Activated CD4-positive, alpha-beta T cell treated with anti-CD3 and anti-CD28 coated beads, Interleukin-10, Interleukin-2, amounts not matched to agents 100 ng/mL and 50 ng/mL, durations not matched to agents 16 hours and 8 hours (primary cell): ENCODE data around the gene AGAP3.

Experiments used
- DNase-seq: peaks from one replicate; pipeline ENCODE4 v3.0.0-alpha.2; 2020

Gene AGAP3

GRCh38 chr7:151074817-151075661 lies 11.2 kb upstream of the AGAP3 start:
- no peak for DNase-seq

- no peak for DNase-seq
Measured at GRCh38 chr7:151075662-151075971, 10.7 kb upstream of the AGAP3 start.

DNA sequence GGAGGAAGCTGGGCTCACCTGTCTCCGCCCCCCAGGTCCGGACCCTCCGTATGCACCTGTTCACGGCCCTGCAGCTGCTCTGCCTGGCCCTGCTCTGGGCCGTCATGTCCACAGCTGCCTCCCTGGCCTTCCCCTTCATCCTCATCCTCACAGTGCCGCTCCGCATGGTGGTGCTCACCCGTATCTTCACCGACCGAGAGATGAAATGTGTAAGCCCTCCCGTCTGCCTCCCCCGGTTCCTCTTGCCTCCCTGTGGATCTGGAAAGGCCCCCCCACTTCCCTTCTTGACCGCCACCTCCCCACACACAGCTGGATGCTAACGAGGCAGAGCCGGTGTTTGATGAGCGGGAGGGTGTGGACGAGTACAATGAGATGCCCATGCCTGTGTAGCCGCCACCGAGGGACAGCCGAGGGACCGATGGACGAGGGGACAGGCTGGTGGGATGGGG lies 10.3 kb upstream of the AGAP3 start:
- DNase-seq, result no peak

GRCh38 chr7:151076863-151077704 lies 9.2 kb upstream of the AGAP3 start:
- DNase-seq, result no peak

DNA sequence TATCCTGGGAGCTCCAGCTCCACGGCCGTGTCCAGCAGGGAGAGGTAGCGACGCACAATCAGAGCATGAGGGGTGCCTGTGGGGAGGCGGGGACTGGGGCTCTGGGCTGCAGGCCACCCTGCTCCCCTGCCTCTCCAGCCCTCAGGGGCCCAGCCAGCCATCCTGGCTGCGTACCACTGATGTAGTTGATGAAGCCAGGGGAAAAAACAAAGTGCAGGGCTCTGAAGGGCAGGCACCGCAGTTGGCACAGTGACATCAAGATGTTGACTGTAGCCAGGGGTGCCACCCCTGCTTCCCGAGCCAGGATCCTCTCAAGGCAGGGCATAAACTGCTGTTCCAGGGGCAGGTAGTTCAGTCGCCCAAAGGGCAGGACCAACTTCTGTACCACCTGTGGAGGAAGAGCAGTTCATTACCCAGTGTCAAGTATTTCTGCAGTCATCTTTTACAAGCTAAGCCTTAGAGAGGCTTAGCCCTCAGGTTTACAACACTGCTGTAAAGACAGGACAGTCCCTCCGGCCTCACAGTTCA lies 8.5 kb upstream of the AGAP3 start:
- no peak for DNase-seq

GRCh38 chr7:151078233-151079040 lies 7.8 kb upstream of the AGAP3 start:
- no peak for DNase-seq

DNA sequence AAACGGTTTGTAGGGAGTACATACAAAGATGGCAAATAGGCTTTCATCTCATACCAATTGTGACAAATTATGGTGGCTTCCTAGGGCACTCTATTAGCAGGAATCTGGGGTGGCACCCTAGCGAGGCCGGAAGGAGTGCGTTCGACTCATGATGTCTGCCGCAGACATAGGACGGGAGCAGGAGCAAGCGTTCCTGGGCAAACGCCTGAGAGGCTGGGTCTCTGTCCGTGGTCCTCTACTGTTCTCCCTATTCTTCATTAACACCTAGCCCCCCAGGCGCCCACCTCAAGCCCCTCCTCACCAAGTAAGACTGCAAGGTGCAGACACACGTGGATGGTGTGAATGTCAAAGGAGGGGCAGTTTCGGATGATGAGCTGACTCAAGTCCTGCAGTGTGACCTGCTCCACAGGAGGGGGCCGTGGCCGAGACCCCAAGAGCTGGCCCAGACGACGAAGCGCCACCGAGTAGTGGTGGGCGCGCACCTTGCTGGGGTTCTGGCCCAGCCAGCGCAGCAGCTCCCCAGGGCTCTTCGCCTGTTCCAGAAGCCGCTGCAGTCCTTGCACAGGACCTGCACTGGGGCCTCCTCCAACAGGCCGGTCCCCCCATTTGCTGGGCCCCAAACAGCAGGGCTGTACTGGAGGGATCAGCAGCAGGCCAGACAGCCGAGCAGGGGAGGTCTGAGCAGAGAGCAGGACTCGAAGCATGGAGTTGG lies 6.9 kb upstream of the AGAP3 start:
- DNase-seq, result no peak

DNA sequence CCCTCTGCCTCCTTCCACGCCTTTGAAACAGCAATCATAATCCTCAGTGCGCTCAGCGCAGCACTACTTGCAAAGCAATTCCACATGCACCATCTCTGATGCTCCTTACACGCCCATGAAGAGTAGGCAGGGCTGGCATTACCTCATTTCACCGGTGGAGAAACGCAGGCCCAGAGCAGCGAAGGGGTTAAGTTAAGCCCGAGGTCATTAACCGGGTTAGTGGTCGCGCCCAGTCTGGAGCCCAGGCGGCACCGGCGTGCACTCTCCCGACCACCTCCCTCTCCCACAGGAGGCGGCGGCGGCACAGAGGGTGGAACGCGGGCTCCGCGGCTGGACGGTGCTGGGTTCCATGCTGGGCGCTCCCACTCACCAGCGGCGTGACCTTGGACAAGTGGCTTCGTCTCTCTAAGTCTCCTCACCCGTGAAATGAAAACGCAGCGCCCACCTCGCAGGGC lies 6.2 kb upstream of the AGAP3 start:
- DNase-seq, result no peak

DNA sequence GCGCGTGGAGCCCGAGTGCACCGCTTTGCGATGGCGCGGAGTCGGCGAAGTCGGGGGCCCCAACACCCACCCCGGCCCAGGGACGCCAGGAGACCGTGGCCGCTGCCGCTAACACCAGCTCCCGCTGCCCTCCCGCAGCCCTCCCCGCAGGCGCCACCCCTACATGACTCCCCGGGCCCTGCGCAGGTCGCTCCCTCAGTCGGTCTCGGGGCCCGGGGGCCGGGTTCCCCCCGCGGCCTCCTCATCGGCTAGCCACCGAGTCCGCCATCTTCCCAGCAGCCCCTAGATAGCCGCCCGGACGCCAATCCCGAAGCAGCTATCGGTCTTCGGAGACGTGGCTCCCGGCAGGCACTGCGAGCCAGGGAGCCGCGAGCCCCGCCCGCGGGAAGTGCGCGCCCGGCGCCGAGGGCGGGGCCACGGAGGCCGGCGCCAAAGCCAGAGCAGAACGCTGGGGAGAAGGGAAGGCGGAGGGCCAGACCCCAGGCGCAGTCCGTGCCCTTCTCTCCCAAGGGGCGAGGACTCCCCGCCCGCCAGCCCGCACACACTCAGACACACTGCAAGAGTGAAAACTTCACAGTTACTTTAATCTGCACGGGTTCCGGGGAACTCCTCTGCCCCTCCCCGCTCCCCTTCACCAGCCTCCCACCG lies 5.6 kb upstream of the AGAP3 start, which contains the start of gene FASTK:
FASTK (minus strand) TSS at position 288 of the 648 bp plus-strand sequence; CDS start at position 245, 43 bp downstream.
- peak; percentile 94 for DNase-seq

DNA sequence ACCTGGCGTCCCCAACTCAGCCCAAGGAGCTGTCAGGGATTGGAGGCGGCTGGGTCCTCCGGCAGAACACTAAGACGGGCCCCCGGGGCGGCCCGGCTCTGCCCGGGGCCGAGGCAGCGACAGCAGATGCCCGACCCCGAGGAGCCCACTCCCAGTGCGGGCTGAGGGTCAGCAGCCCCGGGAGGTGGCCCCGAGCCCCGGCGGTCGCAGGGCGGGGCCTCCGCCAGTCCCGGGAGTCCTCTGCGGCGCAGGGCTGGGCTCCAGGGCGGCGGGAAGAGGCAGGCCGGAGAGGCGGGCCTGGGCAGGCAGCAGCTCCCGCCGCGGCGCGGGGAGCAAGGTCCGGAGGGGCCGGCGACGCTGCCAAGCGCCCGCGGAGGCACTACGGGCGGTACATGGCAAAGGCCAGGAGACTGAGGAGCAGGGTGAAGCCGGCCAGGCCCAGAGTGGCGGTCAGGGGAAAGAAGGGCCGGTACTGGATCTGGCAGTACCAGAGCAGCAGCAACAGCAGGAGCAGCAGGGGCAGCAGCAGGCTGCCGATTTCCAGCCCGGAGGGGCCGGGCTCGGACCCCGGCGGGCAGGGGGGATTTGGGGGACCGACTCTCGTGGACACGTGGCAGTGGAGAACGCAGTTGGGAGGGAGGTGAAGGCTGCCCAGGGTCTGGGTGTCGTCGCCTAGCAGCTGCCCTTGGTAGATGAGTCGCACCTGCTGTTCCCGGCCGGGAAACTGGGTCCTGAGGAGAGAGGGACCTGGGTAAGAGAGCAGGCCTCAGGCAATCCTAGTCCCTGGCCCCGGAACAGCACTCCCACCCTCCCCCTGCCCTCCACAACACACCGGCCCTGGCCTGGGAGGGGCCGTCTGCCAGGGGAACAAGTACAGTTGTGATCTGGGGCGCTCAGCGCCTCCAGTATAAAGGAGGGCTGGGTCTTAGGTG lies 4.8 kb upstream of the AGAP3 start:
- no peak for DNase-seq

DNA sequence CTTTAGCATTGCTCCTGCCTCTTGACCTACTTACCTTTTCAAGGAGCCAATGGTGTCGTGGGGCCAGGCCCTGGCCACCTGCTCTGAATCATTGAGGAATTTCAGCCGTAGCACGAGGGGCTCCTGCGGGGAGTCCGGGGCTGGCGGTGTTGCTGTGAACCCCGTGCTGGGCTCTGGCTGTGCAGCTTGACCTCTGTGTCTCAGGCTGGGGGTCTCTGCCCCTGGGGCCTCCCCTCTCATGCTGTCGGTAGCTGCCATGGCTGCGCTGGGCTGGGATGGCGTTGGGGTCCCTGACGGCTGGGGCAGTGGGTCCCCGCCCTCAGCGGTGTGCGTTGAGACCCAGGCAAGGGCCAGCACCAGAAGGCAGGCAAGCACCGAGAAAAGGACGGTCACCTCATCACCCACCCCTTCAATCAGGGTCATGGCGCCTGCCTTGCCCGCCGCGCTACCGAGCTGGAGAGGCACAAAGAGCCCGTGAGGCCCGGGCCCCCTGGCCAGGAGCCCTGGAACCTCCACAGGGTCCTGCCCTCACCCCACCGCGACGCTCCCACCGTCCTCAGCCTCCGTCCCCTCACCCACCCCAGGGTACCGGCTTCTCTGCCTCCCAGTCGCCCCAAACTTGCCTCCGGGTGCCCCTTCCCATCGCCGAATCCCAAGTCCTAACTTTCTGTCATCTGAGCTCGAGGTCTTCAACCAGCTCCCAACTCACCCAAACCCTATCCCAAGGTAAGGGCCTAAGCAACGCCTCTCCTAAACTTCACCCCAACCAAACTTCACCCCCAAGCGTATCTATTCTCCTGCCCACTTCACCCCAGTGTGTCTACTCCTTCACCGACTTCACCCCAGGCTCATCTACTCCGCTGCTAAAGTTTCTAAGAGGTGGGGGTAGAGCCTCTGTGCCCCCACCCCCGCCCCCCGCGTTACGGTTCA lies 3.9 kb upstream of the AGAP3 start:
- no peak for DNase-seq

GRCh38 chr7:151083071-151083823 lies 3.0 kb upstream of the AGAP3 start, which contains the start of gene TMUB1:
TSS of gene TMUB1 (minus strand) at chr7:151083493. CDS start at chr7:151082563, 930 bp downstream.
- peak; percentile 87 for DNase-seq

- DNase-seq, result no peak
Measured at GRCh38 chr7:151083824-151084160, 2.5 kb upstream of the AGAP3 start.

- no peak for DNase-seq
Measured at GRCh38 chr7:151085329-151085690, 965 bp upstream of the AGAP3 start.

GRCh38 chr7:151086802-151087244 lies 548 bp downstream of the AGAP3 start:
- peak; percentile 41 for DNase-seq

DNA sequence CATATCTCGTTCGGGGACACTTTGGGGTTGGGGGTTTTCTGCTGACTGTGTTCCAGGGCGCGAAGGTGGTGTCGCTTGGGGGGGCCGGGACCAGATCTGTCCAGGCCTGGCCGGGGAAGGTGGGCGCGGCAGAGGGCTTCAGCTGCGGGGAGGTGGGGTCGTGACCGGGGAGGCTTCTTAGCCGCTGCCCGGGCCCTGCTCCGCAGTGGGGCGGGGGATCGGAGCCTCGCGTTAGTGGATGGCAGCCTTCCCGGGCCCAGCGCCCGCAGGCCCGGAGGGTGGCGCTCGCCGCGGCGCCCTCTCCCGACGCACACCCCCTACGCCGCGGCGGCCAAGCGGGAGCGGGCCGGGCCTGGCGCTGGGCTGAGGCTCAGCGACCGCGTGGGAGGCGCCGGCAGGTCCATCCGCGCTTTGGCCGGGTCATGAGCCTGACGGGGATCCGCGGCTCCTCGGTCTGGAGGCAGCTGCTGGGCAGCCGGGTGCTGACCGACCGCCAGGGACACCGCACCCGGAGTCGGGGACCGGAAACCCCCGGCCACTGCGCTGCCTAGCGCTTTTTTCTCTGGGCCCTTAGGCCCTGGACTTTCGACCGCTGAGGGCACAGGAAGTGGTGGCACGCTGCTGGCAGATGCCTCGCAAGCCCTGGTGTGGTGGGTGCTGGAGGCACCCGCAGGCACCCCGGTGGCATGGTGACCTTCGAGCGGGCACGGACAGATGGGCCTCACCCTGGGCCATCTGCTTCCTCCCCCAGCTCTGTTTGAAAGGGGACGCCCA lies 1.2 kb downstream of the AGAP3 start:
- DNase-seq, result peak; percentile 53

DNA sequence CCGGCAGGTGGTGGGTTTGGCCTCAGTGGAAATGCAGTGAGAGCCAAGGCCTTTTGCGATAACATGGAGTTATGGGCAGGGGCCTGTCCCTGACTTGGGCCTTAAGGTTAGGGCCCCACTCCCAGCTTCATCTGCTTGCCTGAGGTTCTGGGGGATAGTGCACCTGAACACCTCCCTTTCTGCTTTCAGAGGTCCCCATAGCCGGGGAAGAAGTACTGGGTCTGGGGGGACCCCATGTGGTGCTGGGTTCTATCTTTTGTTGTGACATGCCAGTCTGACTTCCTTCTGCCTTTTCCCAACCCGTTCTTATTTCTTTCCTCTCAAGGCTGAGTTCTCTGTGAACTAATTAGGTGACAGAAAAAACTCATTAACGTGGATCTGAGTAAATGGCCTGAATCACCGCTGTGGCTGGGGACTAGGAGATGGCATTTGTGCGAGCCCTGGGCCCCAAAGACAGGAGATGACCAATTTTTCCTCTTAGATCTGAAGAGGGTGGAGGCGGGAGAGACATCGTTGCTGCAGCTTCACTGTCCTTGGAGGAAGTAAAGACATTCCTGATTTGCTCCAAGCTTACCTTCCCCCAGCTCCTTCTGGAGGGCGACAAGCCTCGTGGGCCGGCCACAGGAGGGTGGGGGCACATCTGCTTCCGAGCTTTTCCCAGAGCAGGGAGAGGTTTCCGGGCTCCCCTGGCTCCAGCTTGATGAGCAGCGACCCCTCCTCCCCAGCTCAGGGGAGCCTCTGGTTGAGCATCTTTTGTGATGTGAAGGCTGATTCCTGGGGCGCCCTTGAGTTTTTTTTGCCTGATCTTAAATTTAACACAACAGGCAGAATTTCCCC lies 2.0 kb downstream of the AGAP3 start:
- DNase-seq, result no peak
